Measurements from ENCODE around the gene TBX20.
A peak's percentile ranks its signal among the peaks of the same experiment; 100 is the strongest.
"Not testable (repeated sequence)": the region's sequence is repeated elsewhere in the genome, so short reads cannot be mapped to it uniquely, and the experiment has no call there.

Gene TBX20

DNA sequence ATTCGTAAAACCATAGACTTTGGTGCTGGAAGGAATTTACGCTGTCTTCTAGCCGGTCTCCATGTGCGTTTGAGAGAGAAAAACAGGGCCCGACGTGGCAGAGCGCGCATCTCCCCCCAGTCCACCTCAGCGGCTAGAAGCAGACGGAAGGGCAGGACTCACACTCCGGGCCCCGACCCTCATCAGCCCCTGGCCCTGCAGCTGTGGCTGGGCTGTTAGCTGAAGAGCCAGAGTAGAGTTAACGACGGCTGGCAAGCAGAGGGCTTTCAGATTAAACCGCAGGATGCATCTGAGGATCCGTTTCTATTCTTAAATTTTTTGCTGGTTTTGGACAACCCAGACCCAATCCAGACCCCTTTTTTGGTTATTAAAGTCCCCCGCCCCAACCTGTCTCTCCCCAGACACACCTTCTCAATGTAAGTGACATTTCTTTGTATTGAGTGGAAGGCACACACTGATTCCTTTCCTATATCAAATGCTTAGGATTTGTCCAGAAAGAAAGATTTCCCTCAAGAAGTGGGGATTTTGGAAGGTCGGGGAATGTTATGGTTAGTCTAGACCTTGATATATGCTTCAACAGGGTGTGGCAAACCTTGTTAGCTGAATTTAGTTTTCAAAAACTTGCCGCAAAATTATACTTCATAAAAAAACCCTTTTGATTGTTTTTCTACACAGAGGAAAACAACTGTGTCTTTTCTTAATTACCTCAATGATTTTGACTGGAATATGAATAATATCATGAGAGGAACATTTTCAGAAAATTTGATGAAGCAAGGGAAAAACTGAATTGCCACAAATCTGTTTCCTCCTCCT is 1.7 kb upstream of the TBX20 start:
- no peak for DNase-seq

DNA sequence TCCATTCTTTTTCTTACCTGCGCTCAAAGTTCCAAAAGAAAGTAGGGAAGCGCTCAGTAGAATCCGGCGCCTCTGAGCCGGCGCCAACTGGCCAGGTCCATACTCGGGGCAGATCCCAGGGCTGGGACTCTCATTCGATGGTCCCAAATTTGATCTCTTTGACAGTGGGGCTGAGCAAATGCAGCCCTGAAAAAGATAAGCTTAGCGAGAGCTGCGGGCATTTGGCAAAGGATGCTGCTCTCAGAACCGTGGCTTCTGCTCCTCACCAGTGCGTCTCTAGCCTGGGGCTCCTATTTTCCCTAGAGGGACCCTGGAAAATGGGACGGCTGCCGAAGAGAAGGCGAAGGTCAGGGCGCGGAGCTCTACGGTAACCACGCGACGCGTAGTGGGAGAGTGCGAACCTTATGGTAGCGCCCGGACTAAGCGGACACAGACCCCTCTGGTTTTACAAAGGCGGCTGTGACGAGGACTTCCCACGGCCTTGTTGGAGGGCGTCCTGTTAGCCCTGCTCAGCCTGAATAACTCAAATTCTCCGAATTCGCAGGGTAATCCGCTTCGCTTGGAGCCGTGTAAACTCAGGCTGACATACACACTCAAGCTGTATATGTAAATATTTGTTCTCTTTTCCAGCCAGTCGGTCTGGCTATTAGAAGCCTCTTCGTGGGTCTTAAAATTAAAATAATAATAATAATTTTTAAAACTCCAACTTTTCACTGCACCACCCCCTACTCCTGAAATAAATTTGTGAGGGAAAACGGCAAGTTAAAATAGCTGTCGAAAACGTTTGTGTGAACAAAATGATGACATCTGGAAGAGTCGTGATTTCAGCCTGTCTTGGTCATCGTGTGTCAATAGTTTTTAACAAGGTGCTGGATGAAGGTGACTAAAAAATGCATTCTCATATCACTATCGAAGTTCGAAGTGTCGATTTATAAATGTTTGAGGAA is 869 bp upstream of the TBX20 start:
- no peak for DNase-seq

DNA sequence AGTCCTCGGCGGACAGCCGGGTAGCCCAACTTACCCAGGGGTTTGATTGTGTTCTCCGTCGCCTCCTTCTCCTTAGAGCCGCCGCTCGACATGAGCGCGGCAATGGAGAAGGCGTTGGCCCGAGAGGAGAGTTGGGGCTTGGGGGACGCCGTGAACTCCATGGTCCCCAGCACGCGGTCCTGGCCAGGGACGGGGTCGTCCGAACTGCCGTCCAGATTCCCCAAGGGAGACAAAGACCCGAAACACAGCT is 515 bp downstream of the TBX20 start:
- peak; percentile 63 for DNase-seq

DNA sequence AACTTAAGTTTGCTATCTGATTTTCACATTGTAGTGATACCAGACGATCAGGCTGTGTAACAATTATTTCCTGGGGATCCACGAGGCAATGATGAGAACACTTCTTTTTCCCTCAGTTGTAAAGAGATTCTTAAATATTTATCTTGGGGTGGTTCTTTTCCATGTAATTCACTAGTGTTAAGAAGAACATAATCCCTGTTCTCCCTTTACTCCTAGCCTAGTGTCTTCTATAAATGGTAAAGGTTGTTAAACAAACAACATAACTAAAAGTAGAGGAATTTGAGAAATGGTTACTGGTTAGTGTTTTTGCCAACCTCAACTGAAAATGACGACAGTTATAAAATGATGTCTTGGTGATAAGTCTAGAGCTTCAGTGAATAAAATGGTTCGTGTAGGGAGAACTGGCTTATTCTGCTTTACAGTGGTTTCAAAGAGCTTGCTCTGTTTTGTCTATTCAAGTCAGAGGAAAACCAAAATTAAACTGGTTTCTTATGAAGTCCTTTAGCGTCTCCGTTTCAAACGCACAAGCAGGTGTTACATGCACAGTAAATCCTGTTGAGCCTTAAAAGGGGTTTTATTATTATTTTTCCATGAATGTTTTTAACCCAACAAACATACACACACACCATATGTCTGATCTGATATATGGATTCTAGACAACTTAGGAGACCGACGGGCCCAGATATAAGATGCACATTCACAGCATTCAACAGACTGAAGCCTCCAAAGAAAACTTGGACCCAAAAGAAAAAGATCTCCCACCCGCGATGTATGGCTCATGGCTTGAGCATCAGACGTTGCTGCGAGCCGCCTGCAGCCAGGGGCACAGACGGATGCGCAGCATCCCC is 1.1 kb downstream of the TBX20 start:
- DNase-seq, result no peak

DNA sequence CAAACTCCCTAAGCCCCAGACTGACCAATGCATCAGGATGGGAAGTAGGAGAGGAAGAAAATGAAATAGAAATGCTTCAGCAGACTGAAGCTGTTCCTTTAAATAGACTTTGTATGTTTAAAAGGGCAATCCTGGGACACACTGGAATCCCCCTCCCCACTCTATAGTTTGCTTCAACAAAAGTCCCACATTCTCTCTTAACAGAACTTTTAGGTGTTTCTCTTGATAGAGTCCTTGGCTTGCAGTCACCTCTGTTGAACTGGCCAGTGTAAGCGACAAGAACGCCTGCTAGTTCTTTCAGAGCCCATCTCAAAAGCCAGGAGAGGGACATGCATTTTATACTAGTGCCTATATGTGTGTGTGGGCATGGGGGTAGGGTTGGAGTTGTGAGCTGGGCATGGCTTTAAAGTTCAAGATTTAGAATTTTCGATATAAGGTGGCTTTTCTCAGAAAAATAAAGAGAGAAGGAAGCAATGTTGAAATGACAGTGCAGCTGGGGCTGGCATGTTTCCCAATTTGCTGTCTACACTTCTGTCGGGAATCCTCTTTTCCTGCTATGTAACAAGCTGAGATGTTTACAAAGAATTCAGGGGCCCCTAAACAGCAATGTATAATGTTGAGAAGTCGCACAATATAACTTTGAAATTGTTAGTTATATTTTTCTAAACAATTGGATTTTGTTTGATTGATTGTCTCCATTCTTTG is 2.1 kb downstream of the TBX20 start:
- DNase-seq, result no peak

DNA sequence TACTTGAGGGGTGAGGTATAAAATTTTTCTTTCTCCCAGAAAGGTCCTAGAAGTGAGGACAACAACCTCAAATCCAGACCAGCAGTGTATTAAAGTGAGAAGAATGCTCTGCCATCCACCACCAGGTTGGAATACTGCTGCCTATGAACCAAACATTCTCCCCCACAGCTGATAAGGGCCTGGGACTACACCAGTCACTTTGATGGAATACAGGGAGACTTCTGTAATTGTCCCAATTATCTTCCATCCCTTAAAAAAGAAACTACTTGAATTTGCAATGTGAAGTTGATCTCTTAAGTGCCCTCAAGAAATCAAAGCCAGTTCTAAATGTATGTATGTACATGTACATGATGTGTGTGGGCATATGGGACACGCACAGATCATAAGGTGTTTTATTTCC is 3.0 kb downstream of the TBX20 start:
- no peak for DNase-seq

DNA sequence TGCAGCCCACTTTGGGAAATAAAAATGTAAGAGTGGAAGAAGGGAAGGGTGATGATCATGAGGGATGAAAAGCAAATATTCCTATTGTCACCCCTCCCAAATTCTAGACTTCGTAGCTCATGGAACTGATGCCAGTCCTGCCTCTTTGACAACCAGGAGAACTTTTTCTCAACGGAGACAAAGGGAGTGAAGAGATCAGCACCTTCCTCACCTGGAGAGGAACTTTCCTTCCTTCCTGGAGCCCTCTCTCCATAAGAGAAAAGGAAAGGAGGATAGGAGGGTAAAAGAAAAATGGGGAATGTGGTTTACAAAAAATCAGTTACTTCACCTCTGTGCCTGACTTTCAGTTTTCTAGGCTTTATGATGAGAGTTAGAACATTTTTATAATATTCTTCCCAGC is 3.4 kb downstream of the TBX20 start:
- DNase-seq, result no peak

DNA sequence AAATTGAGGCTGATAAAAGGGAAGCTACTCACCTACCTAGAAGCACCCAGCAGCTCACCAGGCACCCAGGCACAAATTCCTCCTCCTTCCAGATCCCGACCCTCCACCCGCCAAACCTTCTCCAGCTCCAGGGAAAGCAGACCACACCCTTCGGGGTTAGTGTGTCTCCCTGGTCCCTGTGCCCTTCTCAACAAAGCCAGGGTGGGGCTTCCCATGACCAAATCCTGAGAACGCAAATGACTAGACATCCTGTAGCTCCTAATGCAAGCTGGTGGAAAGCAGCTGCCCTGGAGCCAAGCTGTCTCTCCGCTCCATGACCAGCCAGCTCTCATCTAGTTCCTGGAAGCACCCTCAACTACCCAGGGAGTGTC is 4.4 kb downstream of the TBX20 start:
- DNase-seq, result no peak

DNA sequence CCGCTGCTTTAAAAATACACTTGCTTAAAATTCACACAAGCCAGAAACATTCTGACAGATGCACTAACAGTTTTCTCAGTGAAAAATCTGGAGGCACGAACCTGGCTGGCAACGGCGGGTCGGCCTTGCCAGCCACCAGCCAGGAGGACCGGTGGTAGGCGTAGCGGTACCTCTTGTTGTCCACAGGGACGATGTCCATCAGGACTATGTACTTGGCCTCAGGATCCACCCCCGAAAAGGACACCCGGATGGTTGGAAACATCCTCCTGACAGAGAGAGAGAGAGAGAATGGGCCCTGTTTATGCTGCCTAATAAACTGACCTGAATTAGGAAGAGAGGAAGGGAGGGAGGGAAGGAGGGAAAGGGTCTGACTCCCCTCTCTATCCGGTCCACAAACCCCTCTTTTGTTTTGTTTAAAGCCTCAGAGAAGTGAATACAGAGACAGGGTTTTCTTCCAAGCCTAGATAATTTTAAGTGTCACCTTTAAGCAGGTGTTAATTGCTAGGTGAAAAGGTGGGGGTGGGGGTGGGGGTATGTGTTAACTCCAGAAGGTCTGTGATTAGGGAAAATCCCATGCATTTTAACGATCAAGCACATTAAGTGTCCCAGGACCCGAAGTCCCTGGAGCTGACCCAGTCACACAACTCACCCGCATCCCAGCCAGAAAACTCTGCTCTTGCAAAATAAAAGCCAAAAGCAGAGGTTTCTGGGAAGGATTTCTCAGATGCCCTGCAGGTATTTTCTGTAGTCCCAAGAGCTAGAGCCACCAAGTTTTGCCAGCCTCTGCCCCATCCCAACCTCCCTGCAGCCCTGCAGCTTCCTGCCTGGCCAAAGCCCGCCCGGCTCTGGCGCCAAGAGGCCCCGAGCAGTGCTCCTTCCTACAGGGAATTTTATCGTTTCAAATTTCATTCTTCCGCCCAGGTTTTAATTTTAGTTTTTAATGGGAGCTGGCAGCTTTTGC is 5.0 kb downstream of the TBX20 start:
- no peak for DNase-seq

DNA sequence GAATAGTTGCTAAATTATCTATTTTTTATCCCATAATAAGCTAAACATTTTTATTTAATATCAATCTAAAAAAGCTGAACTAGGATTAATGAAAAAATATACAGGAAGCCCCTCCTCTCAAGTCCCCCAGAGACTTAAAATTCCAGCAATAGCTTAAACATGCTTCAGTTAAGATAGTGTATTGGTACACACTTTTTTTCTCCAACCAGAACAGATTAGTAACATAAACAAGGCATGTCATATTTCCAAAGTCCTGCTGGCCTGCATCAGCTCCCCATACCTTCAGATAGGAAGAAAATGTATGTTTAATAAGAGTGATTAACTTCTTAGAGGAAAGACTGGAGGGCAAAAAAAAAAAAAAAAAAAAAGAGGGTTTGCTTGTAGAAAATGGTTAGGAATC is 7.1 kb downstream of the TBX20 start:
- no peak for DNase-seq

DNA sequence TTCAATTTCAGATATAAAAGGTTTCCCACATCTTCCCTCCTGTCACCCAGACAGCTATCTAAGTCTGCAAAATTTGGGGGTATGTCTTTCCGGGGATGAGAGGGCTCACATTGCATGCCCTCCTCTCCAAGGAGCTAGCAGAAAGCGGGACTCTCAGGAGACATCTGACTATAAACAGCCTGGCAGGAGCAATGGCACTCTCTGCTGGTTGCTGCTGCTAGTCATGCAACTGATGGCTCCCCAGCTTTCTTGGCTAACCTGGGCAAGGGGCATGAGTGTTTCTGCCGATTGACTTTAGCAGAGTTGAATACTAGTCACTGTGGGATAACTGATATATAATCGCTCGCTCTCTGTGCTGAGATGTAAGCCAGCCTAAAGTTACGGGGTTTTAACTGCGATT is 12.0 kb downstream of the TBX20 start:
- peak; percentile 25 for DNase-seq

DNA sequence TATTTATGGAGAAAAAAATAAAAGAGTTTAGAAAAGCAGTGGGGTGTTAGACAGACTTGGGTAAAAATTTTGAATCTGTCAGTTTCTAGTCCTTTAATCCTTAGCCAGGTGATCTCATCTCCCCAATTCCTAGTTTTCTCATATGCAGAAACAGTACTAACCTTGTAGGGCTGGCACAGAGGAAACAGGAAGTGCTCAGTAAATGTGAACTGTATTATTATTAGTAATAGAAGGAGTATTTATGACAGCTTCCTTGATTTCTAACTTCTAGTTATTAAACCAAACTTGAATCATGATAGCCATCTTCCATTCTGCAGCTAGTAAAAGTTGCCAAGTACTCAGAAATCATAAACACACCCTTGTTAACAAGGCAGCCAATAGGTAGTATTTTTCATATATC is 12.5 kb downstream of the TBX20 start:
- no peak for DNase-seq

DNA sequence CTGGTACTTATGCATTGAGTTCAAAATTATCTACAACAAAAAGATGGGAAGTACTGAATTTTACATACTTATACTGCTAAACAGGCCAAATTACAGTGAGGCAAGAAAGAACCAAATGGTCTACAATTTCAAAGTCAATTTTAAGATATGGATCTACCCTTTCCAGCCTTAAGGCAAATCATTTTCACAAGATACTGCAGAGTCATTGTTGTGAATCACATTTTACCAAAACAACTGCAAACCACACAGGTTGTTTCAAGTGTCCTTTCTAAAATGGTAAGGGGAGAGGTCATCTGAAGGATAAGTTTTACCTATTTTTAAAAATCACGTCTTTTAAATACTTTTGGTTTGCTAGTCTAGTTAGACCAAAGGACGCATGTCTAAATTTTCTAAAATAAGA is 12.9 kb downstream of the TBX20 start:
- not testable (repeated sequence) for DNase-seq

DNA sequence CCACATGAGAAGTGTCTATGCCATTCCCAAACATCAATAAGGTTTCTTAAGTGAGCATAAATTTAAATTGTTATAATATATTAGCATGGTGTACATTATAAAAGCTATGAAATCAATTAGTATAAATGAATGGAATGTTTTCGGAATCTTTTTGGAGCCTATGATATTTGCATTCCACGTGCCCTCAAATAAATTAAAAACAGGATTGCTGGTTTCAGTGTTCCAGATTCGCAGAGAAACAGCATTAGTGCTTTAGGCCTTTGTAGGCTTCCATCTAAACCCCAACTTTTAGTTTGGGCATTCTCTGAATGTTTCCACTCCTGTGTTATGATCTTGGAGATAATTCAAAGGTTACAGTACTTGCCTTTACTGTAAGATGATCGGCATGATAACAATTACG is 15.4 kb downstream of the TBX20 start:
- not testable (repeated sequence) for DNase-seq

DNA sequence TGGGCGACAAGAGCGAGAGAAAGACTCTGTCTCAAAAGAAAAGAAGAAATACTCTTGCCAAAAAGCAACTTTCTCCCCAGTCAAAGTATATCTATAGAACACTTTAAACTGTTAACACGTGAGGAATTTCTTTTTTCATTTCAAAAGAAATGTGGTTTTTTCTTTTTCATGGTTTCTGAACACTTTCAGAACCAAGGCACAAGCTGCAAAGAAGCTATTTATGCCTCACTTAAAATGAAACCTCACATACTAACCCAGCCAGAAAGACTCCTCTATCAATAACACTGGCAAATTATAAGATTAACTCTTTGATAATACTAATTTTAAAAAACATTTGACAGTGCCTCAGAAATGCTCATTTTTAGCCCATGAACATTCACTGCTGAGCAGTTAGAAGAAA is 20.9 kb downstream of the TBX20 start:
- no peak for DNase-seq

DNA sequence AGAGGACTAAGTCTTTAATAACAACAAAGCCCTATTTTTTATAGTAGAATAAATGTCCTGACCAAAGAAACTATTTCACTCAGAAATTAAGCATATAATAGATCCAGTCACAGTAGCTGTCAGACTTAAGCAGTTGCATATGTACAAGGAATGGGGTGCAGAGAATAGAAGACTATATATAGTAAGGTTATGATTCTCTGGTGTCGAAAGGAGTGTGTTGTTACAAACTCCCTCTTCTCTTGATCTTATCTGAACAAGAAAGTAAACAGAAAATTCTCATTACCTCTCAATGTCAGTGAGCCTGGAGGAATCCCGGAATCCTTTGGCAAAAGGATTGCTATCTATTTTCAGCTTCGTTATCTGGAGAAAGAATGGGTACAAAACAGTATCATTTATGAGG is 22.7 kb downstream of the TBX20 start:
- not testable (repeated sequence) for DNase-seq

DNA sequence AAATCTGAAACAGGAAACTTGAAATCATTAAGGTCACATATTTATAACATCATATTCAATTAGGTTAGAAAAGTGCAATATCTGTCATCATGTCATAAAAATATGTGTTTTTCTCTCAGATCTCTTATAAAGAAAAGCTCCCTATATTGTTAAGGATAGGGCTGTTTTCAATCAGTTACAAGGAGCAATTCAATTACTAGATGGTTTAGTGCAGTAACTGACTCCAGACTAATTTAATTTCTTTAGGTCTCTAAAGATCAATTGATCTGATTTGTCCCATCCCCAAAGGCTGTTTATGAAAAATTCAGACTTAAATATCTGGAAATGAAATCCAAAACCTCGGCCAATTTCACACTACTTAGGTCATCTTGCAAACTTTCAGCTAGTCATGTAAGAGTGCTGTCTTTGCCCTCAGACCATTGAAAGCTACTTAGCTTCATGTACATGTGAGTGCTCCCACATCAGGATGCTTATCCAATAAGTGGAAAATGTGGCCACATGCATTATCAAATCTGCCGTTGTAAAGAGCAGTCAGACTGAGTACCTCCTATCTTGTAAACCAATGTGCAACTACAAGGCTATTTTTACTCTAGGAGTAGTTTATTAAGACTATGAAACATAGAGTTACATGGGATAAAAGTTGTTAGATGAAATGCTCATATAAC is 24.7 kb downstream of the TBX20 start:
- not testable (repeated sequence) for DNase-seq

DNA sequence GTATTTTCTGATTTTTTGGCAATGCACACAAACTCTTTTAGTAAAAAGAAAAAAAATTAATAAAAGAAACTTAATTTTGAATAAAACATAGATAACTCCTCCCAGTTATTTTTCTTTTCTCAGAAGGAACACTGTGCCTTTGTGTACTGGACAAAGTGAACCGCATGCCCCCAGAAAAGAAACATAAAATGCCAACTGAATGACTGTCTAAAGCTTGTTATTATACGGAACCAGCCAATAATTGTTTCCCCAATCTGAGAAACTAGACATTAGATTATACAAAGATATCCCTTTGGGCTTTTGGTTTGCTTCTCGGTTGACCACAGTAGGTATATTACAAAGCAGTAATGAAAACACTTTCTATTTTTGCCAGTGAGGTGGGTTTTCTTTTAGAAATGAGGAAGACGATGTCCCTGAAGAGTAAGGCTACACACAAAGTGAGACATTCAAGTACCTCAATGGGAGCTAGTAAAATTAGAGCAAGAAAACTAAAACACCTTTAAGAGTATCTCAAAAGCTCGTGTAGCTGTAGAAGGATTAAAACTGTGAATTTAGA is 25.3 kb downstream of the TBX20 start:
- DNase-seq, result not testable (repeated sequence)

DNA sequence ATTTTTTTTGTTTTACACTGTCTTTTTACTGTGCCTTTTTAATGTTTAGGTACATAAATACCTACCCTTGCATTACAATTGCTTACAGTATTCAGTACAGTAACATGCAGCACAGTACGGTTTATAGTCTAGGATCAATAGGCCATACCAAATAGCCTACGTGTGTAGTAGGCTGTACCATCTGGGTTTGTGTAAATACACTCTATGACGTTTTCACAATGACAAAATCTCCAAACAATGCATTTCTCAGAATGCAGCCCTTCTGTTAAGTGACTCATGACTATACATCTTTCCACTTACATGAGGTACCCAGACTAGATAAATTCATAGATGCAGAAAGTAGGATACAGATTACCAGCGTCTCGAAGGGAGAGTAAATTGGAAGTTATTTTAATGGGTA is 26.5 kb downstream of the TBX20 start:
- peak; percentile 8 for DNase-seq

DNA sequence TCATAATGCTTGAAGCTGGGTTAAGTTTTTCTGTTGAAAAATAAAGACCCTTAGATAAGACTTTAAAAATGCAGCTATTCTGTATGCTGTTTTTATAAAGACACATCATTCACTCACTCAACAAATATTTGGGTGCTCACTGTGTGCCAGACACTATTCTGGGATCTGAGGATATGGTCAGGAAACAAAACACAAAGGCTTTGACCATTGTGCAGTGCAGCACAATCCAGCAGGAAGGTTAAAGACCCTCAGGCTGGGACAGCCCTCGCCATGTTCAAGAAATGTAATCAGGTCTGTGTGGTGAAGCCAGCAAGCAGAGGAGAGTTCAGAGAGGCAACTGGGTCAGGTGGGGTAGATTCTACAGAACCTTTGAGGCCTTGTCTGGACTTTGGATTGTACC is 31.5 kb downstream of the TBX20 start:
- not testable (repeated sequence) for DNase-seq

DNA sequence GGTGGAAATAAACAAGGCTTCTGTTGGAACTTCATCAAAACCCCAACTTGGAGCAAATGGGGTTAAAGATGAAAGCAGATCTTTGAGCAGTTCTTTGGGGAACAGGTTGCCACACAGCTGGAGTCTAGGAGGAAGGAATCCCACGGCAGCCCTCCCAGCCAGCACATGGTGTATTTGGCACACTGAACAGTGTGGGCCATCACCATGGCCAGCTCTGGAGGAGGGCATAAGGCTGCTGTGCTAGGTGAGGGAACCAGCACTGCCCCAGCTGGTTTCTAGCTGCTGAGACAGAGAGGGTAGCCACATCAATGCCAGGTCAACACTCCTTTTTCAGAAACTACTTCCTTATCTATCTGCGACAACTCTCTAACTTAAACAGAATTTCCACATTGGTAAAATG is 33.7 kb downstream of the TBX20 start:
- peak; percentile 11 for DNase-seq
